ENCODE measurements around the gene REEP1.

- no peak for TF ChIP-seq CTCF (IDR thresholded peaks at IDR 0.05)
- no peak for TF ChIP-seq ZC3H11A (IDR thresholded peaks at IDR 0.05)
- TF ChIP-seq ZSCAN20 (CRISPR knock-in tag; IDR thresholded peaks at IDR 0.05) = no peak
- TF ChIP-seq ZNF302 (CRISPR knock-in tag; IDR thresholded peaks at IDR 0.05) = no peak
- no peak for TF ChIP-seq EP300 (IDR thresholded peaks at IDR 0.05)
- no peak for TF ChIP-seq KDM5A (IDR thresholded peaks at IDR 0.05)
These were observed 42.4 kb downstream of the REEP1 start for GRCh38 chr2:86295066-86295465.
